ENCODE data around the gene AUTS2.

GRCh38 chr7:69708857-69709256 lies 110.6 kb downstream of the AUTS2 start:
- TF ChIP-seq EP300 (IDR thresholded peaks at IDR 0.05) (no peak), CTCF (IDR thresholded peaks at IDR 0.05) (no peak)
